GM23338 (cell line): Measurements from ENCODE around the gene HIF3A. TPM values are rescaled to one million over a fixed set of nuclear protein-coding genes. Genes with fewer than 3 reads are reported as not detected.

Experiments used
- CREB1 ChIP-seq: fragments of 250-450 bp; sonication (Bioruptor Pico); IDR thresholded peaks from 2 replicates; pipeline ENCODE4 v1.5.0; 2020; ENCODE audit warnings: low read depth, mild to moderate bottlenecking, moderate library complexity
- CTCF ChIP-seq, 2 experiments: fragments of 200-600 bp in 1 of 2; sonication (generic) in 1 of 2; conservative IDR thresholded peaks; 2 replicates each; pipeline versions ENCODE4 v1.5.1 to v1.6.1; 2016 to 2017; ENCODE audit warnings: antibody characterized with exemption in 2 of 2, low read depth in 2 of 2, mild to moderate bottlenecking in 2 of 2, moderate library complexity in 1 of 2
- JUNB ChIP-seq: IDR thresholded peaks from one replicate; pipeline ENCODE4 v1.6.1; 2016; ENCODE audit warnings: antibody characterized with exemption; ENCODE audit not compliant: unreplicated experiment
- STAT1 ChIP-seq: IDR thresholded peaks from one replicate; pipeline ENCODE4 v1.6.1; 2016; ENCODE audit warnings: antibody characterized with exemption; ENCODE audit not compliant: unreplicated experiment
- polyA plus RNA-seq: library from polyadenylated mRNA; unstranded; fragments of >200 nt; fragmentation: Nextera tagmentation; extraction: Ambion mirVana; gene quantifications from 2 replicates; pipeline ENCODE4 v1.2.1, GENCODE V29; 2016
- total RNA-seq: library from RNA; depleted of rRNA; stranded (reverse); fragments of >200 nt; shearing (Covaris generic); gene quantifications from 2 replicates; pipeline ENCODE4 v1.2.3, GENCODE V29; 2014
- TF ChIP-seq, protein P1 (sequence below): fragments of 250-450 bp; sonication (Bioruptor Pico); IDR thresholded peaks from 2 replicates; pipeline ENCODE4 v1.5.0; 2020; ENCODE audit warnings: mild to moderate bottlenecking, moderate library complexity

The HIF3A gene
- total and polyA plus RNA-seq, 2 experiments from 2014 or later, result 20.4 to 70.5 TPM

- TF ChIP-seq, protein P1, sequence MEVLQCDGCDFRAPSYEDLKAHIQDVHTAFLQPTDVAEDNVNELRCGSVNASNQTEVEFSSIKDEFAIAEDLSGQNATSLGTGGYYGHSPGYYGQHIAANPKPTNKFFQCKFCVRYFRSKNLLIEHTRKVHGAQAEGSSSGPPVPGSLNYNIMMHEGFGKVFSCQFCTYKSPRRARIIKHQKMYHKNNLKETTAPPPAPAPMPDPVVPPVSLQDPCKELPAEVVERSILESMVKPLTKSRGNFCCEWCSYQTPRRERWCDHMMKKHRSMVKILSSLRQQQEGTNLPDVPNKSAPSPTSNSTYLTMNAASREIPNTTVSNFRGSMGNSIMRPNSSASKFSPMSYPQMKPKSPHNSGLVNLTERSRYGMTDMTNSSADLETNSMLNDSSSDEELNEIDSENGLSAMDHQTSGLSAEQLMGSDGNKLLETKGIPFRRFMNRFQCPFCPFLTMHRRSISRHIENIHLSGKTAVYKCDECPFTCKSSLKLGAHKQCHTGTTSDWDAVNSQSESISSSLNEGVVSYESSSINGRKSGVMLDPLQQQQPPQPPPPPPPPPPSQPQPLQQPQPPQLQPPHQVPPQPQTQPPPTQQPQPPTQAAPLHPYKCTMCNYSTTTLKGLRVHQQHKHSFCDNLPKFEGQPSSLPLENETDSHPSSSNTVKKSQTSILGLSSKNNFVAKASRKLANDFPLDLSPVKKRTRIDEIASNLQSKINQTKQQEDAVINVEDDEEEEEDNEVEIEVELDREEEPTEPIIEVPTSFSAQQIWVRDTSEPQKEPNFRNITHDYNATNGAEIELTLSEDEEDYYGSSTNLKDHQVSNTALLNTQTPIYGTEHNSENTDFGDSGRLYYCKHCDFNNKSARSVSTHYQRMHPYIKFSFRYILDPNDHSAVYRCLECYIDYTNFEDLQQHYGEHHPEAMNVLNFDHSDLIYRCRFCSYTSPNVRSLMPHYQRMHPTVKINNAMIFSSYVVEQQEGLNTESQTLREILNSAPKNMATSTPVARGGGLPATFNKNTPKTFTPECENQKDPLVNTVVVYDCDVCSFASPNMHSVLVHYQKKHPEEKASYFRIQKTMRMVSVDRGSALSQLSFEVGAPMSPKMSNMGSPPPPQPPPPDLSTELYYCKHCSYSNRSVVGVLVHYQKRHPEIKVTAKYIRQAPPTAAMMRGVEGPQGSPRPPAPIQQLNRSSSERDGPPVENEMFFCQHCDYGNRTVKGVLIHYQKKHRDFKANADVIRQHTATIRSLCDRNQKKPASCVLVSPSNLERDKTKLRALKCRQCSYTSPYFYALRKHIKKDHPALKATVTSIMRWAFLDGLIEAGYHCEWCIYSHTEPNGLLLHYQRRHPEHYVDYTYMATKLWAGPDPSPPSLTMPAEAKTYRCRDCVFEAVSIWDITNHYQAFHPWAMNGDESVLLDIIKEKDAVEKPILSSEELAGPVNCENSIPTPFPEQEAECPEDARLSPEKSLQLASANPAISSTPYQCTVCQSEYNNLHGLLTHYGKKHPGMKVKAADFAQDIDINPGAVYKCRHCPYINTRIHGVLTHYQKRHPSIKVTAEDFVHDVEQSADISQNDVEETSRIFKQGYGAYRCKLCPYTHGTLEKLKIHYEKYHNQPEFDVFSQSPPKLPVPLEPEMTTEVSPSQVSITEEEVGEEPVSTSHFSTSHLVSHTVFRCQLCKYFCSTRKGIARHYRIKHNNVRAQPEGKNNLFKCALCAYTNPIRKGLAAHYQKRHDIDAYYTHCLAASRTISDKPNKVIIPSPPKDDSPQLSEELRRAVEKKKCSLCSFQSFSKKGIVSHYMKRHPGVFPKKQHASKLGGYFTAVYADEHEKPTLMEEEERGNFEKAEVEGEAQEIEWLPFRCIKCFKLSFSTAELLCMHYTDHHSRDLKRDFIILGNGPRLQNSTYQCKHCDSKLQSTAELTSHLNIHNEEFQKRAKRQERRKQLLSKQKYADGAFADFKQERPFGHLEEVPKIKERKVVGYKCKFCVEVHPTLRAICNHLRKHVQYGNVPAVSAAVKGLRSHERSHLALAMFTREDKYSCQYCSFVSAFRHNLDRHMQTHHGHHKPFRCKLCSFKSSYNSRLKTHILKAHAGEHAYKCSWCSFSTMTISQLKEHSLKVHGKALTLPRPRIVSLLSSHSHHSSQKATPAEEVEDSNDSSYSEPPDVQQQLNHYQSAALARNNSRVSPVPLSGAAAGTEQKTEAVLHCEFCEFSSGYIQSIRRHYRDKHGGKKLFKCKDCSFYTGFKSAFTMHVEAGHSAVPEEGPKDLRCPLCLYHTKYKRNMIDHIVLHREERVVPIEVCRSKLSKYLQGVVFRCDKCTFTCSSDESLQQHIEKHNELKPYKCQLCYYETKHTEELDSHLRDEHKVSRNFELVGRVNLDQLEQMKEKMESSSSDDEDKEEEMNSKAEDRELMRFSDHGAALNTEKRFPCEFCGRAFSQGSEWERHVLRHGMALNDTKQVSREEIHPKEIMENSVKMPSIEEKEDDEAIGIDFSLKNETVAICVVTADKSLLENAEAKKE (CRISPR knock-in tag), result no peak
- TF ChIP-seq STAT1 (no peak), CTCF (conservative IDR thresholded peaks at IDR 0.05; ENCODE audit: low read depth in 2 of 2) (no peak), CREB1 (no peak), JUNB (no peak)
Measured at GRCh38 chr19:46288896-46289588, 7.8 kb upstream of the HIF3A start (continued).
